ENCODE data around the gene PTPN20. TPM values are rescaled to one million over a fixed set of nuclear protein-coding genes. Genes with fewer than 3 reads are reported as not detected.

Gene PTPN20
- total and polyA plus RNA-seq, 4 donors, result 1.7 to 8.2 (median 5.3) TPM

GRCh38 chr10:46992803-46993561, 81.8 kb downstream of the PTPN20 start:
- Histone ChIP-seq H3K36me3 (ENCODE audit: control insufficient read depth in 1 of 2, insufficient read depth in 2 of 2, low read length in 1 of 2) (no peaks in the 10 kb centered on the region), H3K27me3 (ENCODE audit: control insufficient read depth in 1 of 2, insufficient read depth in 2 of 2, low read length in 1 of 2) (no peaks in the 10 kb centered on the region), H3K4me1 (ENCODE audit: control insufficient read depth in 1 of 2, insufficient read depth in 2 of 2, low read length in 2 of 2) (no peaks in the 10 kb centered on the region), H3K27ac (ENCODE audit: low read depth in 1 of 2, low read length in 2 of 2) (peak overlapping the region in 1 of 2 donors; percentile 6), H3K4me3 (ENCODE audit: low read length in 2 of 2) (no peak overlapping the region), H3K9me3 (ENCODE audit: control insufficient read depth, low read length) (no peaks in the 10 kb centered on the region)
- ATAC-seq (ENCODE audit: low FRiP score) (peak; percentile 89), DNase-seq (peak; percentile 61 to 80)
- WGBS, 2 donors, result 15% methylated on average over 7 of the region's 7 CpGs
- intact Hi-C loops (cut with DNase I), result no loop called here

- DNase-seq, result no peak
- no peaks in the 10 kb centered on the region for H3K27me3 ChIP-seq (ENCODE audit: control insufficient read depth in 1 of 2, insufficient read depth in 2 of 2, low read length in 1 of 2)
- H3K4me1 ChIP-seq (ENCODE audit: control insufficient read depth in 1 of 2, insufficient read depth in 2 of 2, low read length in 2 of 2), result peaks cover 0 to 4% of the 10 kb centered on the region in 2 donors
- ATAC-seq (ENCODE audit: low FRiP score), result no peak
- WGBS, 2 donors, result 62 to 78% methylated on average over 2 of the region's 2 CpGs
- intact Hi-C loops (cut with DNase I), result no loop called here
- no peak overlapping the region for H3K27ac ChIP-seq (ENCODE audit: low read depth in 1 of 2, low read length in 2 of 2)
- no peak overlapping the region for H3K4me3 ChIP-seq (ENCODE audit: low read length in 2 of 2)
- no peaks in the 10 kb centered on the region for H3K36me3 ChIP-seq (ENCODE audit: control insufficient read depth in 1 of 2, insufficient read depth in 2 of 2, low read length in 1 of 2)
- H3K9me3 ChIP-seq (ENCODE audit: control insufficient read depth, low read length), result no peaks in the 10 kb centered on the region
Measured at GRCh38 chr10:46995234-46995633, 84.0 kb downstream of the PTPN20 start.

- ATAC-seq (ENCODE audit: low FRiP score) (no peak), DNase-seq (no peak)
- Histone ChIP-seq H3K27me3 (ENCODE audit: control insufficient read depth in 1 of 2, insufficient read depth in 2 of 2, low read length in 1 of 2) (no peaks in the 10 kb centered on the region), H3K4me1 (ENCODE audit: control insufficient read depth in 1 of 2, insufficient read depth in 2 of 2, low read length in 2 of 2) (peaks cover 2 to 4% of the 10 kb centered on the region in 2 donors), H3K36me3 (ENCODE audit: control insufficient read depth in 1 of 2, insufficient read depth in 2 of 2, low read length in 1 of 2) (no peaks in the 10 kb centered on the region), H3K4me3 (ENCODE audit: low read length in 2 of 2) (no peak overlapping the region), H3K9me3 (ENCODE audit: control insufficient read depth, low read length) (no peaks in the 10 kb centered on the region), H3K27ac (ENCODE audit: low read depth in 1 of 2, low read length in 2 of 2) (no peak overlapping the region)
- intact Hi-C loops (cut with DNase I), result no loop called here
Measured at GRCh38 chr10:46998192-46998591, 87.0 kb downstream of the PTPN20 start.

GRCh38 chr10:46998595-46998994, 87.4 kb downstream of the PTPN20 start:
- no peak overlapping the region for H3K27ac ChIP-seq (ENCODE audit: low read depth in 1 of 2, low read length in 2 of 2)
- H3K4me1 ChIP-seq (ENCODE audit: control insufficient read depth in 1 of 2, insufficient read depth in 2 of 2, low read length in 2 of 2), result peaks cover 2 to 4% of the 10 kb centered on the region in 2 donors
- WGBS, 2 donors, result 96% methylated on average over 2 of the region's 2 CpGs
- H3K4me3 ChIP-seq (ENCODE audit: low read length in 2 of 2), result no peak overlapping the region
- ATAC-seq (ENCODE audit: low FRiP score), result no peak
- no peak for DNase-seq
- no peaks in the 10 kb centered on the region for H3K27me3 ChIP-seq (ENCODE audit: control insufficient read depth in 1 of 2, insufficient read depth in 2 of 2, low read length in 1 of 2)
- no peaks in the 10 kb centered on the region for H3K9me3 ChIP-seq (ENCODE audit: control insufficient read depth, low read length)
- H3K36me3 ChIP-seq (ENCODE audit: control insufficient read depth in 1 of 2, insufficient read depth in 2 of 2, low read length in 1 of 2), result no peaks in the 10 kb centered on the region
- intact Hi-C loops (cut with DNase I), result no loop called here

GRCh38 chr10:46999217-46999616, 88.0 kb downstream of the PTPN20 start:
- WGBS, 2 donors, result 28 to 37% methylated on average over 3 of the region's 3 CpGs
- no peaks in the 10 kb centered on the region for H3K27me3 ChIP-seq (ENCODE audit: control insufficient read depth in 1 of 2, insufficient read depth in 2 of 2, low read length in 1 of 2)
- H3K9me3 ChIP-seq (ENCODE audit: control insufficient read depth, low read length), result no peaks in the 10 kb centered on the region
- H3K4me3 ChIP-seq (ENCODE audit: low read length in 2 of 2), result no peak overlapping the region
- H3K36me3 ChIP-seq (ENCODE audit: control insufficient read depth in 1 of 2, insufficient read depth in 2 of 2, low read length in 1 of 2), result no peaks in the 10 kb centered on the region
- DNase-seq, result no peak
- intact Hi-C loops (cut with DNase I), result no loop called here
- no peak overlapping the region for H3K27ac ChIP-seq (ENCODE audit: low read depth in 1 of 2, low read length in 2 of 2)
- ATAC-seq (ENCODE audit: low FRiP score), result no peak
- peaks cover 2 to 4% of the 10 kb centered on the region in 2 donors for H3K4me1 ChIP-seq (ENCODE audit: control insufficient read depth in 1 of 2, insufficient read depth in 2 of 2, low read length in 2 of 2)

- intact Hi-C loops (cut with DNase I), result no loop called here
- Histone ChIP-seq H3K4me3 (ENCODE audit: low read length in 2 of 2) (no peak overlapping the region), H3K4me1 (ENCODE audit: control insufficient read depth in 1 of 2, insufficient read depth in 2 of 2, low read length in 2 of 2) (no peaks in the 10 kb centered on the region), H3K27me3 (ENCODE audit: control insufficient read depth in 1 of 2, insufficient read depth in 2 of 2, low read length in 1 of 2) (no peaks in the 10 kb centered on the region), H3K36me3 (ENCODE audit: control insufficient read depth in 1 of 2, insufficient read depth in 2 of 2, low read length in 1 of 2) (no peaks in the 10 kb centered on the region), H3K27ac (ENCODE audit: low read depth in 1 of 2, low read length in 2 of 2) (no peak overlapping the region), H3K9me3 (ENCODE audit: control insufficient read depth, low read length) (peaks cover 2% of the 10 kb centered on the region)
- DNase-seq (peak in 1 of 2 donors; percentile 41), ATAC-seq (ENCODE audit: low FRiP score) (no peak)
- 80 to 88% methylated on average over 2 of the region's 2 CpGs for WGBS, 2 donors
Measured at GRCh38 chr10:47008769-47009168, 97.5 kb downstream of the PTPN20 start.

GRCh38 chr10:47009215-47009838, 98.1 kb downstream of the PTPN20 start:
- no peak overlapping the region for H3K27ac ChIP-seq (ENCODE audit: low read depth in 1 of 2, low read length in 2 of 2)
- H3K27me3 ChIP-seq (ENCODE audit: control insufficient read depth in 1 of 2, insufficient read depth in 2 of 2, low read length in 1 of 2), result no peaks in the 10 kb centered on the region
- no peaks in the 10 kb centered on the region for H3K4me1 ChIP-seq (ENCODE audit: control insufficient read depth in 1 of 2, insufficient read depth in 2 of 2, low read length in 2 of 2)
- H3K4me3 ChIP-seq (ENCODE audit: low read length in 2 of 2), result no peak overlapping the region
- WGBS, 2 donors, result 71 to 73% methylated on average over 7 of the region's 7 CpGs
- DNase-seq (peak in 1 of 2 donors; percentile 64), ATAC-seq (ENCODE audit: low FRiP score) (no peak)
- intact Hi-C loops (cut with DNase I), result no loop called here
- peaks cover 2% of the 10 kb centered on the region for H3K9me3 ChIP-seq (ENCODE audit: control insufficient read depth, low read length)
- no peaks in the 10 kb centered on the region for H3K36me3 ChIP-seq (ENCODE audit: control insufficient read depth in 1 of 2, insufficient read depth in 2 of 2, low read length in 1 of 2)

- no peak for DNase-seq
- intact Hi-C loops (cut with DNase I), result no loop called here
- 91 to 93% methylated on average over 3 of the region's 3 CpGs for WGBS, 2 donors
Measured at GRCh38 chr10:47010036-47010435, 98.8 kb downstream of the PTPN20 start.

GRCh38 chr10:47012214-47012613, 101.0 kb downstream of the PTPN20 start:
- no peak overlapping the region for H3K4me3 ChIP-seq (ENCODE audit: low read length in 2 of 2)
- H3K9me3 ChIP-seq (ENCODE audit: control insufficient read depth, low read length), result no peaks in the 10 kb centered on the region
- no peak overlapping the region for H3K27ac ChIP-seq (ENCODE audit: low read depth in 1 of 2, low read length in 2 of 2)
- ATAC-seq (ENCODE audit: low FRiP score), result no peak
- no peak for DNase-seq
- intact Hi-C loops (cut with DNase I), result no loop called here
- no peaks in the 10 kb centered on the region for H3K27me3 ChIP-seq (ENCODE audit: control insufficient read depth in 1 of 2, insufficient read depth in 2 of 2, low read length in 1 of 2)
- no peaks in the 10 kb centered on the region for H3K4me1 ChIP-seq (ENCODE audit: control insufficient read depth in 1 of 2, insufficient read depth in 2 of 2, low read length in 2 of 2)
- H3K36me3 ChIP-seq (ENCODE audit: control insufficient read depth in 1 of 2, insufficient read depth in 2 of 2, low read length in 1 of 2), result no peaks in the 10 kb centered on the region

More at GRCh38 chr10:47010036-47010435, 98.8 kb downstream of the PTPN20 start:
- H3K4me3 ChIP-seq (ENCODE audit: low read length in 2 of 2), result no peak overlapping the region
- no peaks in the 10 kb centered on the region for H3K4me1 ChIP-seq (ENCODE audit: control insufficient read depth in 1 of 2, insufficient read depth in 2 of 2, low read length in 2 of 2)
- ATAC-seq (ENCODE audit: low FRiP score), result no peak
- no peaks in the 10 kb centered on the region for H3K9me3 ChIP-seq (ENCODE audit: control insufficient read depth, low read length)
- H3K27me3 ChIP-seq (ENCODE audit: control insufficient read depth in 1 of 2, insufficient read depth in 2 of 2, low read length in 1 of 2), result no peaks in the 10 kb centered on the region
- H3K27ac ChIP-seq (ENCODE audit: low read depth in 1 of 2, low read length in 2 of 2), result no peak overlapping the region
- no peaks in the 10 kb centered on the region for H3K36me3 ChIP-seq (ENCODE audit: control insufficient read depth in 1 of 2, insufficient read depth in 2 of 2, low read length in 1 of 2)
